Cardiac septum (tissue), 1 donor: ENCODE measurements around the gene PITPNB. TPM values are rescaled to one million over a fixed set of nuclear protein-coding genes. Genes with fewer than 3 reads are reported as not detected.
A peak's percentile ranks its signal among the peaks of the same experiment; 100 is the strongest.

Experiments
- DNase-seq: peaks from one replicate; pipeline ENCODE4 v3.0.0-alpha.2; 2020; ENCODE audit warnings: low spot score
- intact Hi-C: fragments of 100-400 bp; cut with DNase I; formaldehyde crosslinking; loops from one replicate; pipeline ENCODE4 v1.14.0; 2022
- total RNA-seq: library from RNA; stranded (reverse); fragmentation: NEBNext Ultra II Directional; extraction: Animal tissue kit (Norgen Biotek cat#: 25700); gene quantifications from one replicate; pipeline ENCODE4 v1.2.1, GENCODE V29; 2021
- donor health status: DM: no; HTN: no; CAD: no.

PITPNB gene
- total RNA-seq, 1 donor from 2014 or later = 69.2 TPM

DNA sequence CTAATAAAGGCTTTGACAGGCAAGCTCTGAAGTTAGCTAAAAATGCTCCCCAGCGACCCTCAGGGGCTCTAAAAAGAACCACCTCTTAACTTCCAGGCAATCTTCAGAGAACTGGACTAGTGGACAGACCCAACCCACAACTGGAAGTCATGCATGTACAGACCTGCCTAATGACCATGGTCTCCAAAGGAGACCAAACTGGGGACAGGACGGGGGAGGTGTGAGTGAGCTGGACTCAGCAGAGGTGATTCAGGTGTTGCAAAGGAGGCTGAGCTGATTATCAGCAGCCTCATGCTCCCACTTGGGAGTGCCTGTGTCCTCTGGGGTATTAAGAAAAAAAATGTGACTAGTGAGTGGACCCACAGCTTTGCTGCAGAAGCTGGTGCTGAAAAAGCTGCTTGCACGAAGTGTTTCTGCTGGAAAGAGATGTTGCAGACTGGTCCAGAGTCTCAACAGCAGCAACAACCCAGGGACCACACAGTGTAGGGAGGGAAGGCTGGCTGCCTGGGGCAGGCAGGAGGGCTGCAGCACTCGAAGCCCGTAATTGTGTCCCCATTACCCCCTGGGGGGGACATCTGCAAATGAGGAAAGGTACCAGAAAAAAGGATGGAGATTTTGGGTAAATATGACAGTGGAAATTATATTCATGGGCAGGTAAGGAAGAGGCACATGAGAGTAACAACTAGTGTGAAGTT, 35.3 kb downstream of the PITPNB start:
- intact Hi-C loops = loop anchor here (2.0 kb wide), 1 partner anchor 35 kb away; the partner anchor contains the start of gene PITPNB
- DNase-seq = no peak

DNA sequence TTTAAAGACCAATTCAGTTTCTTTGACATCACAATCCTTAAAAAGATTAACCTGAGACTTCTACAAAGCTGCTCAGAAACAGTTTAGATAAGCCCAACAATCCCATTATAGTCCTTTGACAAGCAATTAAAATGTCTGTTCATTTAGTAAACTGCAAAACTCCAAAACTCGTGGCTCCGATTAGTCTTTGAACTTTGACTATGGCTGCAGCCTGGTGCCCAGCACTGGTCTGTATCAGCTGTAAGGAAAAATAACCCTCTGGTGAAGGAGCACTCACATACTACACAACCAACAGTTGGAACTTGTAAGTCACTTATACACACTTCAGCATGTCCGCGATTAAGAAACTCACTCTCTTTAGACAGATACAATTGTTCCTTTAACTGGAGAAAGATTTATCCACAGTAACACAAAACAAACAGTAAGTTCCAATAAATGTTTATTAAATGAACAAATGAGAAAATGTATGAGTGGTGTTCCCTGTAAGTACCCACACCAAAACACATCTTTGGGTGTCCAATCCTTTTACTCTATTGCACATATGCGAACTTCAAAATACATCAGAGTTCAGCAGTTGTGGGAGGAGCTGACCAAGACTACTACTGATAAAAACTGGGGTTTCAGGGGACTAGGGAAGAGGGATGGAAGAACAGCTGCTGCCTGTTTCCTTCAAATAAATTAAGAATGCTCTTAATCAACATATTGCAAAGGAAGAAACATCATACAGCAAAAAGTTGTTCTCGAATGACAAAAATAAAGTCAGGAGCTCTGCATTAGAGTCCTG, 36.4 kb downstream of the PITPNB start:
- intact Hi-C loops = loop anchor here (1.0 to 2.0 kb wide), 2 partner anchors 36 to 127 kb away; partner anchors contain the start of gene PITPNB
- DNase-seq = no peak

DNA sequence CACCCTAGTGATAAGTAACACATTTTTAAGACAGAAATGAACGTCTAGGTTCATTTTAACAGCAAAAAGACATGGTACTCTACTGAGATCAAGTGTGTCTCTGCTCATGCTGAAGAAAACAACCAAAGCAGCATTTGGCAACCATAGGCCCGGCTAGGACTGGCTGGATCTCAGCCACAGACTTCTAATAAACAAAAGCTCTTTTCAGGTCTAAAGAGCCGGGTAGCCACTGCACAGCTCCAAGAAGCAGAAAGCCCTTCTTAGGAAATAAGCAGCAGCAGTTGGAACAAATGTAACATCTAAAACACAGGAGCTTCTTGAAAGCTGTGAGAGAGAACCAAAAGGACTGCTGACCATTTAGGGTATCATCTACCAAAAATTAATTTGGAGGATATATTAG, 37.6 kb downstream of the PITPNB start:
- intact Hi-C loops = no loop called here
- no peak for DNase-seq

DNA sequence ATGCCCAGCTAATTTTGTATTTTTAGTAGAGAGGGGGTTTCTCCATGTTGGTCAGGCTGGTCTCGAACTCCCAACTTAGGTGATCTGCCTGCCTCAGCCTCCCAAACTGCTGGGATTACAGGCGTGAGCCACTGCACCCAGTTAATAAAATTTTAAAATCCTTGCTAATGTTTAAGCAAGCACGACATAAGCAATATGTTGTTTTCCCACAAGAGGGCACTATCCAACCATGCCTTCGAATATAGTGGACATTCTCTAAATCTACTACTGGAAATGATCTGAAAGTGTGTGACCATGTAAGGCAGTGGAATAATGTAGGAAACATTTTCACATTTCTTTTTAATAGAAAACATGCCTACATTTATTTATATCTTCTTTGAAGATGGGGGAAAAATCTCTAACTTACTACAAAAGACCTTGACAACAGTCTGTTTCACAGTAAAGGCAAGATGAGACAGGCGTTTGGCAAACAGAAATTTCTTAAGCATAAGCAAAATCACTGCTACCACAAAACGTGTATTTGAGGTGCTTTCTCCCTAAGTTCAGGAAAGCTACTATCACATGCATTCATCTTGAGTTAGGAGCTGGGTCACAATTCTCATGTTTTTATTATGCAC, 38.2 kb downstream of the PITPNB start:
- intact Hi-C loops = no loop called here
- DNase-seq = no peak

DNA sequence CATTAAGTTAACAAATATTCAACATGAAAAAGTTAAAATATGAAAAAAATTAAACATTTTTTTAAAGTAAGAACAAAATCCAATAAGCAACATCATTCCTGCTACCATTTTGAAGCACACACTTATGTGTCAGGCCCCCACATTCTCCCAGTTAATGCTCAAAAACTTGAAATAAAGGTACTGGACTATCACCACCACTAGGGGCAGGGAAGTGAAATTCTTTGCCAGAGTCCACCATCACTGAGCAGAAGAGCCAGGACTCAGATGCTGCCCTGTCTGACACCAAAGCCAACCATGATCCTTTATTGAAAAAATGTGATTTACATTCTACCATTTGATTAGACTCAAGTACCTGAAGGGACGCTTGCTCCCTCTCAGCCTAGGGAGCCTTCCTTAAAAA, 39.1 kb downstream of the PITPNB start:
- intact Hi-C loops = no loop called here

DNA sequence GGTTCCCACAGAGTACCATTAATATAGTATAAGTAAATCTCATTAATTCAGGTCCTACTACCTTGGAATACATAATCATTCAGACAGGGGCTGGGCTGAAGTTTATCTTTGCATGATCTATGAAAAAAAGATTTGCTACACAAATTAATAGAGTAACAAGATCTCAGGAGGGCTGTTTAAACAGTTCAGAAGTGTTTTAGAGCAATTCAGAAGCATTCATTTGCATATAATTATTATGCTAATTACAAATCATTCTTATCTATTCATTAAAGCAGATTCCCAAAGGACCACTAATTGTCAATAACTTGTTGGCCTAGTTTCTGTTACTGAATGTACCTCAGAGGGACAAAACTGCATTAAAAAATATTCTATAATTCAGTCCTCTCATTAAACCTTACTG, 40.5 kb downstream of the PITPNB start:
- intact Hi-C loops = no loop called here
- DNase-seq = no peak

More for the DNA sequence above, 39.1 kb downstream of the PITPNB start:
- no peak for DNase-seq

DNA sequence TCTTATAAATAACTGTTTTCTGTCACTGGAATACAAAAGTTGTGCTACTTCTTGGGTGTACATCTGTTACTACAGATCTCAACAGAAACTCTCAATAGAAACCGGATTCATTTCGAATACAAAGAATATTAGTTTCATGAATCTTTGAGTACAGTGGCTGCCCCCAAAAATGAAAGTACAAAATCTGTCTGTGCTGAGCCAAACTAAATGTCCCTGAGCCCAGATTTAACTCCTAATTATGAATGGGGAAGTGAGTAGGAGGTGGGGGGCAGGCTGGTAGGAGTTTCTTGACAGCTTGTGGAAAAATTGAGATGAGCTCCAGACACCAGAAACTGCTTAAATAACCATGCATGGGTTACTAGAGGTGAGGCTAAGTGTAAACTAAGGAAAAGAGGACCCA, 41.6 kb downstream of the PITPNB start:
- intact Hi-C loops = no loop called here

DNA sequence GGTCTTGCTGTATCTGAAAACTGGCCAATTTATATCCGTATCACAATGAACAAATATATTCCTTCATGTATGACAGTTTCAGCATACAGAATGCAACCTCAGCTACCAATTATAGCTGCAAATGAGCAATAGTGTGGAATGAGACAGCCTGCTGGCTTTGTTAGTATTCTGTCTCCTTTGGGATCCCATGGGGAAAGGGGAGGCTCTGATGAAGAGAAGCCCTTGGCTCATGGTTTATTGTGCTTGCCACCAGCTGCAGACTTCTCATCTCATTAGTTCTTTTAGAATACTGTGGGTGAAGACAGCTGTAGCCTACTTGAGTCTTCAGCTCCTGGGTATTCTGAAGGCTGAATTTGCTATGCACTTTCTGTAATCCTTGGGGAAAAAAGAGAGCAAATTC, 42.4 kb downstream of the PITPNB start:
- DNase-seq = no peak
- intact Hi-C loops = no loop called here

More for the DNA sequence above, 41.6 kb downstream of the PITPNB start:
- no peak for DNase-seq

DNA sequence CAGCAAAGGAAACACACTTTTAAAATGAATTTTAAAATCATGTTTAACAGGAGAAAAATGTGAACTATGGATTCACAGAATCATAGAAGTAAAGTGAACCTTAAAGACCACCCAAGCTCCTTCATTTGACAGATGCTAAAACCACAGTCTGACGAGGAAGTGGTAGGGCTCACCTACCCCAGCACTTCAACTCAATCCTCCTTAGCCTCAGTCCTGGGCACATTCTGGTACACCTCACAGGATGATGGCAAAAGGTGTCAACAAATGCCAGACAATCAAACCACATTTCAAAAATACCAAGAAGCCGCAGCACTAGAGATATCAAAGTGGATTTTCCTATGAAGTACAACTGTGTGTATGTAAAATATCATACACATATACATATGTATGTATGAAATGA, 43.1 kb downstream of the PITPNB start:
- no peak for DNase-seq
- intact Hi-C loops = no loop called here

DNA sequence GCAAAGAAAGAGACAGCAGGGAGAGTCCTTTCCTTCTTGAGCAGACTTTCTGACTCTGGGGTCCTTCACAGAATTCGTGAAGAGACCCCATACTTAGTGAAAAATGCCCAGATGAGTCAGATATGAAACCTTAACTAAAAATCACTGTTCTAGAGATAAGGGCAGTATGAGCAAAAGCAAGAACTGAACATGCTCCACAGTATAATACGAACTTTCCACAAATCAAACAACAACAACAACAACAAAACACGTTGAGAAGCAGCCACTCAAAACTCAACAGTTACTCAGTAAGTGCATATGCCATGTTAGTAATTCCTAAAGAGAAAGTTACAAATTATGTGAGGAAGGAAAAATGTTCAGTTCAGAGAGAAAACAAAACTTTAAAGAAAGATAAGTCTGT, 44.3 kb downstream of the PITPNB start:
- no peak for DNase-seq
- intact Hi-C loops = no loop called here

DNA sequence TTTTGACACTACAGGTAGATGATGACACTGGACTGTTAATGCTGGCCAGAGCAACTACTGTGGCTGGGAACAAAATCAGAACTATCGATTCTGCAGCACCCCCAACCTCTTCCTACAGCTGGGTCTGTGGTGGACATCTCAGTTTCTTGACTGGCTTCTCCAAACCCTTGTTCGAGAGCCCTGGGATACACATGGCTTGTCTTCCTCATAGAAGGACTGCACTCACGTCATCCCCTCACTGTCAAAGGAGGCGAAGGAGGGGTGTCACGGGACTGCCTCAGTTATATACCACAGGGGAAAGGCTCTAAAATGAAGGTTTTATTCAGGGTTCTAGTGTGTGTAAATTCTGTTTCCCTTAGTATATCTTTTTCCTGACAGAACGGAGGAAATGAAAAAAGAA, 44.9 kb downstream of the PITPNB start:
- no peak for DNase-seq

DNA sequence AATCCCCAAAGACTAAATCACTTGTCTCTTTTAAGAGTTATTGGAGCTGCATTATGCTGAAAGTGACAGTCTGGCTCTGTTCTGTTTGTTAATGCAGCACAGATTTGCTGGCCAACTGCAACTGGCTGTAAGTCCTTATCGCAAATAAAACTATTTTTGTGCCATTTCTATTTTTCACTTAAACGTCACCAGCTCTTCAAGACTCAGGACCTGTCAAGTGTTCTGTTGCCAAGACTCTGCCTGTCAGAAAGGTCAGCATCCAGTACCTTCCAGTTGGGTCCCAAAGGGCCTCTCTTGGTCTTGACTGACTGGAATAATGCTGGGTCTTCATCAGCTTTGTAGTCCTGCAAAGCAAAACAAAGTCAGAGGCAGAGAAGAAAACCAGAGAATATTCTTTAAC, 45.6 kb downstream of the PITPNB start:
- intact Hi-C loops = no loop called here
- DNase-seq = peak; percentile 77

More for the DNA sequence above, 44.9 kb downstream of the PITPNB start:
- intact Hi-C loops = no loop called here

DNA sequence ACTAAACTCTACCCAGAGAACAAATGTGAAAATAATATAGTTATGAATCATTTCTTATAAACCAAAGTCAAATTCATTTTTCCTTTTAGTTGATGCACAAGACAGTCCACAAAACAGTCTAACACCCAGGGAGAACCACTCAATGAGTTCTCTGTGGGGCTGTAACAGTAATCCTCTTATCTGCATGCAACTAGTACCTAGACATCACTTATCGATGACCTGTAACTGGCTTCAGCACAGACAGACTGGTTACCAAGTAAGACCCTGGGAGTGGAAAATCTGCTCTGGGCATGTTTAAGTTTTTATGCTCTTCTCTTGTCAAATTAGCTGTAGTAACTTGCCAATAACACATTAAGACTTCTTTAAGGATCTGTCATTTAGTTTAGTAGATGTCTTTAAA, 46.6 kb downstream of the PITPNB start:
- intact Hi-C loops = no loop called here
- DNase-seq = no peak

DNA sequence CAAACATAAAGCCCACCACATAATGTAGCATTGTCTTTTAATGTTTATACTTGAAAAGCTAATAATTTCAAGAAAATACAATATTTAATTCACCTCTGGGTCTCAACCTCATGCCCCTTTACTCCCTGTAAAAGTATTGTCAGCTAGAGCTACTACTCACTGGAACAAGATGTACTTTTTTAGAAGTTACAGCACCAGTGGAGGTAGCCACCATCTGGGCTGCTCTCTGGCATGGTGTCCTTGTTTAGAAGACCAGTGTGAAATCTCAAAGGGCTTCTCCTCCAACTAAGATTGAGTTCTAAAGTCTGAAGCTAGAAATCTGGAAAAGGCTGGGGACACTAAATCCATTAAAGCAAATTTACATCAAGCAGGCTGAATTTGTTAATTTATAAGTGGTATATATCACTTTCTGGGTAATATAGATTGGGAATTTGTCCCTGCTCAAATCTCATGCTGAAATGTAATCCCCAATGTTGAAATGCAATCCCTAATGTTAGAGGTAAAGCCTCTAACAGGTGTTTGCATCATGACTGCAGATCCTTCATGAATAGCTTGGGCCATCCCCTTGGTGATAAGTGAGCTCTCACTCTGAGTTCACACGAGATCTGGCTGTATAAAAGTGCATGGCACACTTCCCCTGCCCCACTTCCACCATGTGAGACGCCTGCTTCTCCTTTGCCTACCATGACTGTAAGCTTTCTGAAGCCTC, 47.6 kb downstream of the PITPNB start:
- no peak for DNase-seq
- intact Hi-C loops = no loop called here

DNA sequence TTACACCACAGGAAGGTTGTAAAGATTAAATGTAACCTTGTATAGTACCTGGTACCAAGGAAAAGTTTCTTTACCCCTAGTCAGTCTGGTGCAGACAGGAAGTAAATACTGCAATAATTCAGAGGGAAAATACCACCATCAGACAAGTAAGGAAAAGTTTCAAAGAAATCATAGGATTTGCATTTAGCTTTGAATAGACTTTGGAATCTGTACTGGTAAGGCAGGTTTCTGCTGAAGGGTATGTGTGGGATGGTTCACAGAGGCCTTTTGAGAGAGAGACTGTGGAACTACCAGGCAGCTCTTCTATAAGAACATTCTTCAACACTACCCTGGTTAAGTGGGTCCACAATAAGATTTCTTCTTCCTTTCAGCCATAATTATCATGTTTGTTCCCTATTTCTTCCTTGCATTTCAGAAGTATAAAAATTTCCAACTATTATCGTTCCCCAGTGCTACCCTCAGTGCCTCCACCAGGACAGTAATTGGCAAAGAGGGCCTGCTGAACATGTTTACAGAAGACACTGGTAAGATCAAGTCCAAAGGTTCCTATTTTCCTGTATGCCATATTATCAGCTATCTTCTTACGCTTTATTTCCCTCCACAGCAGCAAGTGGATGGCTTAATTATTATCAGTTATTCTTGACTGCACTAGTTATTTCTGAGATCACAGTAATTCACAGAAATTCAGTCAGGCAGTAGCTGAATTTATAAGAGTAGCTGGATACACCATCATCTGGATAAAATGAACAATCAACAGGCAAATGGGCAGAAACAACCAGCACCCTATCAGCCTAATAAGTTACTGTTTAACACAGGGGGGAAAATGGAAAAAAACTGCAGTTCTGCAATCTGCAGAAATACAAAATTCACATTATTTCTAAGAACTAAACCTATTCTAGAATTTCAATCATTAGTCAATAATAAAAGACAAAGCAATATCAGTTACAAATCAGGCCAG, 48.5 kb downstream of the PITPNB start:
- intact Hi-C loops = no loop called here

DNA sequence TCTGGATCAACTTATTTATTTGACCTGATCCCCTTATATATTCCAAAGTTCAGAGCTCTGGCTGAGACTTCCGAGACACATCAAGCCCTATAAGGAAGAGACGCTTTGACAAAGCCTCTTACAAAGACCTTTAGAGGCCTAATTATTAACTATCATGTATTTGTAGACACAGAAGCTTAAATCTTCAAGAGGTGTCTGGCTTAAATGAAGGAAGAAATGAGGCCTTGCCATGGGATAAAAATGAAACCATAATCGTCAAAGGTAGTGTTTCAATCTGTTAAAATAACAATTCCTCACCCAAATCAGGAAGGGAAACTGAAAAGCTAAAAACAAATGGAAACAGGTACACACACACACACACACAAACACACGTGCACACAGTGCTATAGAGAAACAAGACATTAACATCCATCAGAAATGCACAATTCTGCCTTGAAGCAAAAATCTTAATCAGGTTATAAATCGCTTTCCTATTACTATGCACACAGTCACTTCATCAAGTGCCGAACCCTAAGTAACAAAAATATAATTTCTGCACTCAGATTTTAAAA, 50.2 kb downstream of the PITPNB start:
- intact Hi-C loops = no loop called here
- DNase-seq = no peak

More for the DNA sequence above, 48.5 kb downstream of the PITPNB start:
- no peak for DNase-seq

DNA sequence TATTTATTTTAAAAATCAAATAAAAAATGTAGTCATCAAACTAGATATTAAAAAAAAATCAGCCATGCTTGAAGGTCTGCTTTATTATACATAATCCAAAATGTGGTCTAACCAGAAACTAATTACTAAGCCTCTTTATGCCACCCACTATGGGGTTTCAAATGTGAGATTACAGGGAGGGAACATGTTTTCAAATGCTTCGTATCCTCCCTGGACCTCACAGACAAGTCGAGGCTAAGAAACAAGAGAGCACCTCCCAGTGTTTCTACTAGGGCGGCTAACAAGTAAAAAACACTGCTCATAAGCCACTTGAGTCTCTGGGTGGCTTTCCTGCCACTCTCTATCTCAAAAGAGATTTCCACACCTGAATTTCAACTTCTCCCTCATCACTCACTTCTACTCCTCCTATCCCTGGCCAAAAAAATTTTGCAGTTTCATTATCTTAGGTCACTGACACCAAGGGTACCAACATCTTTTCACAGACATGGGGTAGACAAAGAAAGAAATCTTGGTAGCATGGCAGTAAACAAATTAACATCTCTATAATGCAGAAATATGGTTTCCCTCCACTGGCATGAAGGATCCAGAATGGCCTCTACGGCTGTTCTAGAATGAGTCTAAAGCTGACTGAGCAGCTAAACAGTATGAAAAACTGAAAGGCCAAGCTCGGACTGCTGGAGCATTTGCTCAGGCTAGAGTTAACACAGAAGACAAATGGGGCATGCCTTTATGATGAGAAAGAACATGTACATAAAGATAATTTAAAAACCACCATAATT, 50.9 kb downstream of the PITPNB start:
- DNase-seq = no peak
- intact Hi-C loops = no loop called here
